OCI-LY7 (cell line): Measurements from ENCODE around the gene CRK. TPM values are rescaled to one million over a fixed set of nuclear protein-coding genes. Genes with fewer than 3 reads are reported as not detected.

Experiments
- BruUV-seq: library from RNA; stranded (reverse); fragments of 400-500 nt; replicated peaks from 2 replicates; lab custom pipeline; 2021; lab: Mats Ljungman, UMichigan
- CTCF ChIA-PET: fragments of 300-600 bp; sonication (Branson Sonifier 250); formaldehyde crosslinking; loops from one replicate; lab custom pipeline; 2022; ENCODE audit warnings: antibody characterized with exemption; ENCODE audit not compliant: unreplicated experiment; lab: Charles Lee
- POLR2A ChIA-PET: fragments of 300-600 bp; sonication (Branson Sonifier 250); formaldehyde crosslinking; loops from one replicate; lab custom pipeline; 2022; ENCODE audit warnings: antibody characterized with exemption; lab: Charles Lee
- DNase-seq: peaks from one replicate; pipeline ENCODE4 v3.0.0-alpha.2; 2015; ENCODE audit warnings: low spot score
- H2AFZ ChIP-seq: fragments of 200-600 bp; sonication (generic), shearing (Covaris generic); 2 replicates; pipeline ENCODE4 v1.6.1; 2014; ENCODE audit warnings: mild to moderate bottlenecking, antibody characterized with exemption, low read length, moderate library complexity
- H3K27ac ChIP-seq: fragments of 200-600 bp; sonication (generic); 2 replicates; pipeline ENCODE4 v1.5.1; 2014; ENCODE audit warnings: mixed run types, low read depth, mild to moderate bottlenecking, moderate library complexity, low read length, inconsistent platforms; ENCODE audit not compliant: poor library complexity, severe bottlenecking
- H3K36me3 ChIP-seq: fragments of 200-600 bp; sonication (generic); 2 replicates; pipeline ENCODE4 v1.6.1; 2014; ENCODE audit warnings: mild to moderate bottlenecking, antibody characterized with exemption, low read length, moderate library complexity, mixed read lengths; ENCODE audit not compliant: insufficient read depth
- H3K4me1 ChIP-seq: fragments of 200-600 bp; sonication (generic); 2 replicates; pipeline ENCODE4 v1.5.1; 2014; ENCODE audit warnings: mild to moderate bottlenecking, low read length; ENCODE audit not compliant: insufficient read depth, poor library complexity, severe bottlenecking
- H3K4me2 ChIP-seq: fragments of 200-600 bp; sonication (generic); 2 replicates; pipeline ENCODE4 v1.6.1; 2014; ENCODE audit warnings: mild to moderate bottlenecking, low read length
- H3K4me3 ChIP-seq: fragments of 200-600 bp; sonication (generic); 2 replicates; pipeline ENCODE4 v1.5.1; 2014; ENCODE audit warnings: mild to moderate bottlenecking, low read depth, low read length; ENCODE audit not compliant: poor library complexity, severe bottlenecking
- H3K79me2 ChIP-seq: fragments of 200-600 bp; sonication (generic); 2 replicates; pipeline ENCODE4 v1.6.1; 2016; ENCODE audit warnings: low read depth, mild to moderate bottlenecking, low read length, moderate library complexity, mixed read lengths; ENCODE audit not compliant: insufficient read depth
- H3K9me2 ChIP-seq: fragments of 200-600 bp; sonication (generic); 2 replicates; pipeline ENCODE4 v1.6.1; 2016; ENCODE audit warnings: mild to moderate bottlenecking, low read length, mixed read lengths; ENCODE audit not compliant: insufficient read depth
- H3K9me3 ChIP-seq: fragments of 200-600 bp; sonication (generic); 2 replicates; pipeline ENCODE4 v1.6.1; 2014; ENCODE audit warnings: mild to moderate bottlenecking, mixed run types, low read length, mixed read lengths
- H4K20me1 ChIP-seq: fragments of 200-600 bp; sonication (generic); 2 replicates; pipeline ENCODE4 v1.6.1; 2014; ENCODE audit warnings: mild to moderate bottlenecking, antibody characterized with exemption, low read length, moderate library complexity, mixed read lengths; ENCODE audit not compliant: insufficient read depth
- CTCF ChIP-seq: fragments of 200-600 bp; sonication (generic); conservative IDR thresholded peaks from 2 replicates; pipeline ENCODE4 v1.5.1; 2014; ENCODE audit warnings: mild to moderate bottlenecking, antibody characterized with exemption, low read length, moderate library complexity, mixed read lengths
- EZH2phosphoT487 ChIP-seq: fragments of 200-600 bp; sonication (generic); IDR thresholded peaks from 2 replicates; pipeline ENCODE4 v1.6.1; 2018; ENCODE audit warnings: low read depth, borderline replicate concordance, mild to moderate bottlenecking, mixed run types, antibody characterized with exemption, low read length, moderate library complexity, mixed read lengths
- intact Hi-C: fragments of 100-400 bp; cut with micrococcal nuclease; formaldehyde crosslinking; loops from one replicate; pipeline ENCODE4 v1.10.0; 2022; ENCODE audit not compliant: unreplicated experiment
- total RNA-seq, 2 experiments: library from RNA; depleted of rRNA in 1 of 2; stranded (reverse); fragments of >200 nt in 1 of 2; shearing (Covaris generic) in 1 of 2; gene quantifications; 2 replicates each; pipeline ENCODE4 v1.2.3, GENCODE V29; 2014 to 2022

Gene CRK
- total RNA-seq, 2 experiments from 2014 or later, result 30.4 to 32.0 TPM

DNA sequence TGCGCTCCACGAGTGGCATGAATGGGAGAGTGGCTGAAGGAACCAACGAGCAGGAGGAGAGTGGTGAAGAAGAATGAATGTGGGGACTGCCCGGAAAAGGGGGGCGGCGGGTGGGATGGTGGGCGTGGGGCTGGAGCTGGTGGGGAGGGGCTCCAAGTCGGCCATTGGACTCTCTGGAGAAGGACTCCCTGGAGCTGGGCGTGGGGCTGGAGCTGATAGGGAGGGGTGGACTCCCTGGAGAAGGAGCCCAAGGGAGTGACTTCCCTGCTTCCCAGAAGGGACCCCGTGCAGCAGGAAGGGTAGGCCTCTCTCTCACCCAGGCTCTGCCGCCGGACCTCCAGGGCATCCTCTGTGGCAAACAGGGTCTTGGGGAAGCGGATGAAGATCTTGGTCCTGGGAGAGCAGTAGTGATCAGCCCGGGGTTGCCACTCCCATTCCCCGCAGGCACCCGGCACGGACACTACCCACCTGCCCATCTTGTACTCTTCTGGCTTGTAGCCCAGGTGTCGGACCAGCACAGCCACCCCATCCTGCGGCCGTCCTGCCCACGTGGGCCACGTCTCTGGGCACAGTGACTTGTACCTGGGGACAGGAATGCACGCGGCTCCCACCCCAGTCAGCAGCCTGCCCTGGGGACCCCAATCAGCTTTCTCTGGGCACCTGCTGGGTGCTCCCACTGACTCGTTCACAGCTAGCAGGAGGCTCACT, 14.9 kb upstream of the CRK start:
- Histone ChIP-seq H3K79me2 (no peaks in the 10 kb centered on the region), H3K4me2 (no peak overlapping the region), H3K36me3 (peaks cover 34% of the 10 kb centered on the region), H3K4me1 (peaks cover 25% of the 10 kb centered on the region), H3K4me3 (no peak overlapping the region), H3K9me2 (no peaks in the 10 kb centered on the region), H3K9me3 (no peaks in the 10 kb centered on the region), H2AFZ (no peak overlapping the region), H3K27ac (no peak overlapping the region), H4K20me1 (no peaks in the 10 kb centered on the region)
- no TSS peak for BruUV-seq
- DNase-seq, result no peak
- POLR2A ChIA-PET, result interaction anchor here (0.6 to 0.7 kb wide), 2 partner anchors 16 to 83 kb away, joined by 3 to 4 read pairs; no protein-coding TSS in a partner anchor
- CTCF ChIA-PET, result no interaction called here
- intact Hi-C loops, result no loop called here
- TF ChIP-seq EZH2phosphoT487 (no peak), CTCF (no peak)

- Histone ChIP-seq H3K4me1 (peaks cover 20% of the 10 kb centered on the region), H3K79me2 (no peaks in the 10 kb centered on the region), H3K27ac (no peak overlapping the region), H2AFZ (no peak overlapping the region), H3K36me3 (peaks cover 31% of the 10 kb centered on the region), H4K20me1 (no peaks in the 10 kb centered on the region), H3K4me2 (no peak overlapping the region), H3K4me3 (no peak overlapping the region), H3K9me3 (no peaks in the 10 kb centered on the region), H3K9me2 (no peaks in the 10 kb centered on the region)
- POLR2A ChIA-PET, result interaction anchor here (0.6 kb wide), 1 partner anchor 15 kb away, joined by 4 read pairs; no protein-coding TSS in a partner anchor
- intact Hi-C loops, result no loop called here
- TF ChIP-seq CTCF (no peak), EZH2phosphoT487 (no peak)
- CTCF ChIA-PET, result no interaction called here
- no TSS peak for BruUV-seq
- DNase-seq, result no peak
These were observed 14.2 kb upstream of the CRK start for GRCh38 chr17:1470071-1470754.
